Loucy (cell line): ENCODE results near the gene HIP1.
"Not testable (repeated sequence)": the region's sequence is repeated elsewhere in the genome, so short reads cannot be mapped to it uniquely, and the experiment has no call there.

ENCODE experiments used
- CTCF ChIP-seq: fragments of 200-600 bp; sonication (generic); conservative IDR thresholded peaks from 2 replicates; pipeline ENCODE4 v1.5.1; 2014; ENCODE audit warnings: mild to moderate bottlenecking, antibody characterized with exemption, low read length
- EZH2phosphoT487 ChIP-seq: fragments of 200-600 bp; IDR thresholded peaks from 2 replicates; pipeline ENCODE4 v1.6.1; 2018; ENCODE audit warnings: antibody characterized with exemption, mild to moderate bottlenecking, moderate library complexity, borderline replicate concordance

- not testable (repeated sequence) for TF ChIP-seq EZH2phosphoT487, CTCF
Observed at GRCh38 chr7:75682052-75682451, 56.7 kb downstream of the HIP1 start.
